Activated CD4-positive, alpha-beta T cell treated with anti-CD3 and anti-CD28 coated beads for 4 hours (primary cell): ENCODE data around the gene PAGE1.
"Not testable (repeated sequence)": the region's sequence is repeated elsewhere in the genome, so short reads cannot be mapped to it uniquely, and the experiment has no call there.

Experiments used
- DNase-seq, 2 donors: peaks; one replicate each; pipeline ENCODE4 v3.0.0-alpha.2; 2020

The PAGE1 gene

DNA sequence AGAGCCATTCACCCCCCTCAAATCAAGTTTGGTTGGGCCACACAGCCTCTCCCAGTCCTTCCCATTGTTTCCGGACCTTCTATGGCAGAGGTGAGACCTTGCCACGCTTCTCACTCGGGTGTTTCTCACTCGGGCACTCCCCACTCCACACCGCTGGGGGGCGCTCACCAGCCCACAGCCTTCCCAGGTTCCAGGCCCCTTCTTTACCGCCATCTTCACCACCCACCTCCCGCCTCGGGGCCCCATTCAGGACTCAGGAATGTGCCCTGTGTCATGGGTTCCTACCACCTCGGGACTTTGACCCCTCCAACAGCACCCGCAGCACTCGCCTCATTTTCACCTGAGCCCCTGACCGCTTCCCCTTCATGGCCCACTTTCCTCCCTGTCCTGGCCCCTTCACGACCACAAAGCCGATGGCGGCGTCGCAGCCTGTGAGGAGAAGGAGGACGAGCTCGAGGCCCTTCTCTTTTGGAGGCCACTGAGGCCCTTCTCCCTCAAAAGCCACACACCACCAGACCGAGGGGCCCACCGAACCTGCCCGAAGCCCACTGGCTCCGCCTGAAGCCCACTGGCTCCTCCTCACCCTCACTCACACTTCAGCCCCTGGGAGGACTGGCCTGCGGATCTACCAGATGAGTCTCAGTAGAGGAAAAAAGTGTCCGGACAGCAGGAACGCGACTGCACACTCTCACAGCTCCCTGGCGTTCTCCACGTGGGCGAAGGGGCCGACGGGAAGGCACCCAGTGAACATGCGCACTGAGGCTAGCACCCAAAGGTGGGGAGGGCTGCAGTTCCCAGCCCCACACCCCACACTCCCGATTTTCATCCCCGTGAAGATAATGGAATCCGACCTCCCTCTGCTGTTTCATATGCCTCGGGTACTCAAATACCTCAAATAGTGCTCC, at the start of gene PAGE1:
Gene PAGE1, minus strand, starts transcription at position 709 of the 905 bp plus-strand sequence. CDS start 1,214 bp downstream, outside the sequence.
- no peak for DNase-seq

GRCh38 chrX:49741501-49741900, 45.7 kb upstream of the PAGE1 start:
- not testable (repeated sequence) for DNase-seq

DNA sequence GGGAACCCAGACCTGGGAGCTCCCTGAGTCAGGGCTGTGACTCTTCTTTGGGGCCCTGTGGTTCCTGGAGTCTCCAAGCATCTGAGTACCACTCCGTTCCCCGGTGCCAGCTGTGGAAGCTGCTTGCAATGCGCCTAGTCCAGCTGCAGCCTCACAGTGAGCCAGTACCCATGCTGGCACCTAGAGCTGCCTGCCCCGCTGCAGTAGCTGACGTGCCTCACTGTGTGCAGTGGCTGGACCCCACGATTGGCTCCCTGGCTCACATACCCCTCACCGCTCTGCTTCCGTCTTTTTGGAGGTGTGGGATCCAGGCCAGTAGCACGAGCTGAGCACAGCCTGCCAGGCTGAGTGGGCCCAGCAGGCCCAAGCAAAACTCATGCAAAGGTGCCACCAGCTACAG, 32.1 kb upstream of the PAGE1 start:
- DNase-seq, result no peak

DNA sequence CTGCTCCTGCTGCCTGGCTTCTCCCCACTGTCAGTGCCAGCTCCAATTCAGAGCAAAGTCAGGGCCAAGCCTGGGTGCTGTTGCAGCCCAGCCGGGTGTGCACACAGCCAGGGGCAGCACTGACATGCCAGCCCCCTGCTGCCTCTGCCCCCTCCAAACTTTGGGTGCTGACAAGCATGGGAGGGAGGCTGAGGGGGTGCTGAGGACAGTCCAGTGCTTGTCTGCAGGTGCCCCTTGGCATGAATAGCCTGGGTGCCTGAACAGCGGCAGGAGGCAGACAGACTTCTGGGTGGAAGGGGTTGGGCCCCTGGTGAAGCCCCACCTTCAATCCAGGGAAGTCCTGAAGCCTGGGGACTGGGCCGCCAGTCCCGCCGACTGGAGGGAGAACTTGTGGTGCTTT, 31.2 kb upstream of the PAGE1 start:
- DNase-seq, result no peak

DNA sequence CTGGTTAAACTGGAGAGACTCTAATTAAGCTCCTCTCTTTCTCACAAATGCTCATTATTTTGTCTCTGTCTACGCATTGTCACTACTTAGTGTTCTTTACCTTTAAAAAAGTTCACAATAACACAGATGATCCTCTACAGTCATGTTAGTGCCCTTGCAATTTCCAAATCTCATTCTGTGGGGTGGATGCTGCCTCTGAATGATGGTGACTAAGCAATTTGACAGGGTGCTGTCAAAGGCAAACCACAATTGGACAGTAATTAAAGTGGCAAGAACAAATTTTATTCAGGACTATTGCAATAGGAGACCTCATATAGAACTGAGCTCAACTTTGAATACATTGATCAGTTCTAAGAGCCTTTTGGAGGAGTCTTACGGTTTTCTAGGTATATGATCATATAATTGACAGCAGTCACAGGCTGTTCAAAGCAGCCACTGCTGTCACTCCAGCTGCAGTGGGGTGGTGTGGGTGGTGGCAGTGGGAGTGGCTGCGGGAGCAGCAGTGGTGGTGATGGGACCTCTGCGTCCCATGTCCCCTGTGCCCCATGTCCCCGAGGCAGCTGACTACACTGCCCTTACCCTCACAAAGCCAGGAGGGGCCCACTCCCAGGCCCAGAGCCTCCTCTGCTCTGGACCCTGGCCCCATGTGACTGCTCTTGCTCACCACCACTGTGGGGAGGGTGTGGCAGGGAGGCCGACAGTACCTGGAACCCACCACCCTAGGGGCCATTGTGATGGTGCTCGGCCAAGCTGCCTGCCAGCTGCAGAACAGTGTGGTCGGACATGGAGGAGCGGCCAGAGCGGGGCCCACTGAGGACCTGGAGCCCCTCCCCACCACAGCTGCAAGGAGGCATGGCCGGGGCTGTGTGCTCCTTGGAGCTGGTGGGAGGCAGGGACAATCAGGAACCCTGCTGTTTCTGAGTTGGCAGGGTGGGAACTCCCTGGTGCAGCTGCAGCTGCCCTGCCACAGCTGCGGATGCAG, 30.4 kb upstream of the PAGE1 start:
- DNase-seq, result no peak

DNA sequence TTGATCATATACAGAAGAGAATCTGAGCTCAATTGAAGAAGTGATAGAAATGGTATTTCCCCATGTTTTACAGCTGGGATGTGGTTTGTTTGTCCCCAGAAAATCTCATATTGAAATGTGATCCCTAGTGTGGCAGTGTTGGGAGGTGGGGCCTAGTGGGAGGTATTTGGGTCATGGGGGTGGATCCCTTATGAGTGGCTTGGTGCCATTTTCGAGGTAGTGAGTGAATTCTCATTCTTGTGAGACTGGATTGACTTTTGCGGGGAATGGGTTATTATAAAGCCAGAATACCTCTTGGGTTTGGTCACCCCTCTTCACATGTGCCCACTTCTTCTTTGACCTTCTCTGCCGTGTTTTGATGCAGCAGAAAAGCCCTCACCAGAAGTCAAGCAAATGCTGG, 29.6 kb upstream of the PAGE1 start:
- DNase-seq, result no peak

DNA sequence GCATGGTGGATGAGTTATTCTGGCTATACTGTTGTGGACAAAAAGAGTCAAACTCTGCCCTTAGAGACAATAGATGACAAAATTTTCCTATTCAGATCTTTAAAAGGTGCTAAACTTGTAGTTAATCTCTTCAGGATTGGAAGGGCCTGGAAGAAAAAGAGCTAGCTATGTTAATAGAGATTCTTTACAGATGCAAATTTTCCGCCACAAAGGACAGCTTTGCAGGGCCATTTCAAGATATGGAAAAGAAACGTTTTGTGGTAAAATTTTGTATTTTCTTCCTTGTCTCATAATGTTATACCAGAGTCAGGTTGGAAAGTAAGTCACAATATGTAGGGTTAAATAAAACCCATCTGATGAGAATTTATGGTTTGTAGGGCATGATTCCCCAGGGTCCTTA, 24.3 kb upstream of the PAGE1 start:
- DNase-seq, result not testable (repeated sequence)

DNA sequence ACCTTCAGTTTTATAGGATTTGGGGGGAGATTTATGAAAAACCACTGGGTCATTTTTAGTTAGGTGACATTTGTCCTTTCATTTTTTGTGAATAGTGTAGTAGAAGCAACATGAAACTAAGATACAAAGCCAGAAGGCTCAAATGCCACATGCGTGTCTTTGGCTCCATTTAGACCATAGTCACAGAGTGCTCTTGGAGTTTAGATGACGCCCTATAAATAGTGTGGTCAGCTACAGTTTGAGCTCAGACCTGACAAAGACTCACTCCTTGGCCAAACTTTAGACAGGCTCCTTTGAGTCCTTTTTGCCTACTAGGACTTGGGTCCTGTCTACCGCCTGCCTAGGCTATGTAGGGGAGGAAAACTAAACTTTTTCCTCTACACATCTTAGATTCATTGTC, 16.8 kb upstream of the PAGE1 start:
- DNase-seq, result no peak

DNA sequence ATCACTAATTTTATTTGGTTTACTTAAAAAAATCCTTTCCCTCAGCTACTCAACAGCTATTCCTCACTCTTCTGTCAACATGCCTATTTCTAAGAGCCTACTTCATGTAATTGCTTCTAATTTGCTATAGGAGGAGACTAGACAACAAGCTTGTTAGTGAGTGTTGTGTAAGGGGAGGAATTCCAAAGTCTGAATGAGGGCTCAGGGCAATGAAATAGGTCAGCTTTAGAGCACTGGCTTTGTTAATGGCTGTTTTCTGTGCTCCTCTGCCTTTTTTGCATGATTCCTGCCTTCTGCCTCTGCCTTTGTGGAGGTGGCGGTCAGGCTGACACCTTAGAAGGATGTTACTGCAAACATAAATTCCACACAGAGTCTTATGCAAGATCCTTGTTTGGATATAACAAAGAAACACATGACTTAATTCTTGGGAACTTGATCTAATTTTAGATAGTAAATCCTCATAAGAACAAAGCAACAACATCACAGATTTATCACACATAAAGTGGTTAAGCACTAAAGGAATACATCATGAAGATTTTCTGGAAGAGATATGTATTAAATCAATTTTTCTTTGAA, 15.0 kb upstream of the PAGE1 start:
- DNase-seq, result no peak

DNA sequence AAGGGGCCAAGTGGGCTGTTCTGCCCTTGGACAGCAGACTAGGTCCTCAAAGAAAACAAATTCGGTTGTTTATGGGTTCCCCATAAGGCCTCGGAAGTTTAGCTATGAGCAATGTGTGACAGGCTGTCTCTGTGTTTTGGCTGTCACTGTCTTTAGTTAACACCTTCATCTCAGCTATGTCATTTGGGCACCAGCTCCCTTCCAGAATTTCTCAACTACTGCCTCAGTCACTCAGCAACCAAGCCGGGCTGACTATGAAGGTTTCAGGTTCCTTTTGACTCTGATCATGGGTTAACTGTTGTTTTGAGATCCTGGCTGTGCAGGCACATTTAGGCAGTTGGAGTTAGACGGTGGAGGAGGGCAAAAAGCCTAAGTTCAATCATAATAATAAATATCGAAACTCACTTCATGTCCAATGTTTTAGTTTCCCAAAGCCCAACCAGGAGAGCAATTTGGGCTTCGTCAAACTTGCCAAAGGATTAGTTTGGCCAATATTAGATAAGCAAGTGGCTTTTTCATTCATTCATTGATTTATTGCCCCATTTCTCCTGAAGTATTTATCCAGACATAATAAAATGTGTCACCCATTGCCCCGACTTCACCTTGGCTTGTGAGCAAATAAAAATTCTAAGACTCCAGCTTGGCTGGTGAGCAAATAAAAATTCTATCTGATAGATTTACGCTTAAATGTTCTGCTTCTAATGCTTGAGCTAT, 9.1 kb upstream of the PAGE1 start:
- no peak for DNase-seq

DNA sequence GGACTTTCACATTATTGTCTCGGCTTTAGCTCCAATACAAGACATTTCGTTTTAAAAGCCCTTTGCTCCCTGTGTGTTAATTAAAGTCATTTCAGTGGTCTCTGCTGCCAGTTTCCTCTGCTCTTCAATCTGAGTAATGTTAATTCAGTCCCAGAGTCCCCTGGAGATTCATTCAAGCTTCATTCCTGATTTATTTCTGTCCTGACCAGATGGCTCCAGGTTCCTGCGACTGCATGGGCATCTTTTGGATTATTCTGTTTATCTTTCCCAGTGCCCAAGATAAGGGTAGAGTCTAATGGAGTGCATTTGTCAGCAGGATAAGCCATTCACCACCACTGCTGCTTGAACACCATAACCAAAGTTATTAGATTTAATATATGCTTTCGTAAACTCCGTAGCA, 6.1 kb upstream of the PAGE1 start:
- DNase-seq, result no peak

GRCh38 chrX:49701323-49701722, 5.5 kb upstream of the PAGE1 start:
- no peak for DNase-seq

- no peak for DNase-seq
These were observed 20.6 kb downstream of the PAGE1 start for GRCh38 chrX:49675075-49675719.

- no peak for DNase-seq
These were observed 22.4 kb downstream of the PAGE1 start for GRCh38 chrX:49673394-49673793.

- DNase-seq, result no peak
These were observed 31.0 kb downstream of the PAGE1 start for GRCh38 chrX:49664824-49665223.

DNA sequence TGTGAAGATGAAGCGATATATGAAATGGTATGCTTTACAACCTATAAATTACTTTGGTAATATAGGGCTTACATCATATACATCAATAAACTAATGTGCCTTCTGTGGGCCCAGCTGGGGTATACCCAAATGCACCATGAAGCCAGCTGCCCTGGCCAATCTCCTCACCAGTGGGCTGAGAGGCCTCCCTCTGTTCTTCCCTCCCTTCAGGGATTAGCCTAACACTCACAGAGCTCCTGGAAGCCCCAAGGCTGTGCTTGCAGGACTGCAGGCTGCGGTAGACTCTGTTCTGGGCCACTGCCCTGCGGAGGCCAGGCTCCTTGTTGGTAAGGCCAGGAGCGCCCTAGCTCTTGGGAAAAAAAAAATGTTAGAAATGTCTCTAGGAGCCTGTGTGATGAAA, 33.9 kb downstream of the PAGE1 start:
- DNase-seq, result no peak

GRCh38 chrX:49659771-49660170, 36.0 kb downstream of the PAGE1 start:
- DNase-seq, result no peak

DNA sequence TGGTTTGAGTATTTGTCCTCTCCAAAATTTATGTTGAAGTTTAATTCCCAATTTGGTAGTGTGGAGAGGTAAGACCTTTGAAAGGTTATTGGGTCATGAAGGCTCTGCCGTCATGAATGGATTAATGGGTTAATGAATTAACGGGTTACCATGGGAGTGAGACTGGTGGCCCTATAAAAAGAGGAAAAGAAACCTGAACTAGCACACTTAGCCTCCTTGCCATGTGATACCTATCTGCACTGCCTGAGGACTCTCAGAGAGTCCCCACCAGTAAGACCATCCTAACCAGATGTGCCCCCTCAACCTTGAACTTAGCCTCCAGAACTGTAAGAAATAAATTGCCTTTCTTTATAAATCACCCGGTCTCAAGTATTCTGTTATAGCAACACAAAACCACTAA, 39.3 kb downstream of the PAGE1 start:
- no peak for DNase-seq

GRCh38 chrX:49644991-49645637, 50.7 kb downstream of the PAGE1 start:
- DNase-seq, result no peak
